SIG-M5 (cell line): ENCODE measurements around the gene PVALEF.

Source experiments
- DNase-seq: peaks from one replicate; lab custom pipeline; 2025; lab: John Stamatoyannopoulos, UW

Gene PVALEF

DNA sequence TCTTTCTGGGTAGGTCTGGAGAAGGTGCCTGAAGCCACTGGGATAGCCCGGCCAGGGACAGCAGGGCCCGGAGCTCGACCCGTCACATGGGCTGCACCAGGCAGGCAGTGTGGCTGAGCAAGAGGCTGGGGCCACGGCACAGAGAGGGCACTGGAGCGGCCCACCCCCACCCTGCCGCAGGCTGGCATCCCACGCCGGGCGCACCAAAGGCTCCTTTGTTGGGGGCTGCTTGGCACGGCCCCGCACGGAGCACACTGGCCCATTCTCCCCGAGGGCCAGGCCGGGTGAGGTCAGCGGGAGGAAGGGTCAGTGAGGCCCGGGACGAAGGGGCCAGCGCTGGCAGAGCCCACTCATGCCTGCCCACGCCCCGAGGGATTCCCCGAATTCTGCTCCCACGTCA lies 36.5 kb upstream of the PVALEF start:
- no peak for DNase-seq

DNA sequence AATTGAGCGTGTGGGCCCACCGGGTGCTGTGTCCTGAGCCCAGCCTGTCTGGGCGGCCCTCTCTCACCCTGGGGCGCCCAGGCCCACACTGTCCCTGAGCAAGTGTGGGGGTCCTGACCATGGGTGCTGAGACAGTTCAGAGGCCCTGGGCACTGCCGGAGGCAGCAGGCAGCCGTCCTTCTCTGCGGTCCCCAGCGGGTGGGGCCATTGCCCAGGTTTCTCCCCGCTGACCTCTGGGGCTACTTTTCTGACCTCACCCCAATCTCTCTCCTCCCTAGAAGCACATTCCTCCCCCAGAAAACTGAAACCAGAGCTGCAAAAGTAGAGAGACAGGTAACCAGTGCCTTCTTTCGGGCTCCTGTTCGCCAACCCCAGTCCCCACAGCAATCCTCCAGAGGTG lies 36.0 kb upstream of the PVALEF start:
- DNase-seq, result no peak

DNA sequence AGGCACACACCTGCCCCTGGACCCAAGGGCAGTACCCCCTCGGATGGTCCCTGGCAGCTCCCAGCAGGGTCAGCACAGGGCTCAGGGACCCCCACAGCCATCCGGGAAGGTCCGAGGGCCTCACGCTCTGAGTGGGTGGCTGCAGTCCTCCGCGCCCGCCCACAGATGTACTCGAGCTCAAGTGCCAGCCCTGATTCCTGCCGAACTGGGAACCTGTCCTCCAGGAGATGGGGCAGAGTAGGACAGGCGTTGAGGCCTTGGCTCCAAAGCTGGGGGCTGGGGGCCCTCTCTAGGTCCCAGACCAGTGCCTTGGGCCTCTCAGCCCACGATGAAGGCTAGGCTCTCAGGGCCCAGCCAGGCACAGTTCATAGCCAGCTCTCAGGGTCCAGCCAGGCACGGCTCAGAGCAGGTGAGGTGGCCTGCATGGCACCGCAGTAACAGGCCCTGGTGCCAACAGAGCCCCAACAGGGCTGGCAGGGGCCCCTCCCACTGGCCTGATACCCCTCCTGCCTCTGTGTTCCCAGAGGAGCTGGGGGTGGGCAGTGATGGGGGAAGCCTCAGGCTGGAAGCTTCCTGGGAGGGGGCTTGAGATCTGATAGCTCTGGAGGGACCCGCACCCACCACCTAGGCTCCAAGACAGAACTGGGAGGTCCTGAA lies 35.5 kb upstream of the PVALEF start:
- no peak for DNase-seq

DNA sequence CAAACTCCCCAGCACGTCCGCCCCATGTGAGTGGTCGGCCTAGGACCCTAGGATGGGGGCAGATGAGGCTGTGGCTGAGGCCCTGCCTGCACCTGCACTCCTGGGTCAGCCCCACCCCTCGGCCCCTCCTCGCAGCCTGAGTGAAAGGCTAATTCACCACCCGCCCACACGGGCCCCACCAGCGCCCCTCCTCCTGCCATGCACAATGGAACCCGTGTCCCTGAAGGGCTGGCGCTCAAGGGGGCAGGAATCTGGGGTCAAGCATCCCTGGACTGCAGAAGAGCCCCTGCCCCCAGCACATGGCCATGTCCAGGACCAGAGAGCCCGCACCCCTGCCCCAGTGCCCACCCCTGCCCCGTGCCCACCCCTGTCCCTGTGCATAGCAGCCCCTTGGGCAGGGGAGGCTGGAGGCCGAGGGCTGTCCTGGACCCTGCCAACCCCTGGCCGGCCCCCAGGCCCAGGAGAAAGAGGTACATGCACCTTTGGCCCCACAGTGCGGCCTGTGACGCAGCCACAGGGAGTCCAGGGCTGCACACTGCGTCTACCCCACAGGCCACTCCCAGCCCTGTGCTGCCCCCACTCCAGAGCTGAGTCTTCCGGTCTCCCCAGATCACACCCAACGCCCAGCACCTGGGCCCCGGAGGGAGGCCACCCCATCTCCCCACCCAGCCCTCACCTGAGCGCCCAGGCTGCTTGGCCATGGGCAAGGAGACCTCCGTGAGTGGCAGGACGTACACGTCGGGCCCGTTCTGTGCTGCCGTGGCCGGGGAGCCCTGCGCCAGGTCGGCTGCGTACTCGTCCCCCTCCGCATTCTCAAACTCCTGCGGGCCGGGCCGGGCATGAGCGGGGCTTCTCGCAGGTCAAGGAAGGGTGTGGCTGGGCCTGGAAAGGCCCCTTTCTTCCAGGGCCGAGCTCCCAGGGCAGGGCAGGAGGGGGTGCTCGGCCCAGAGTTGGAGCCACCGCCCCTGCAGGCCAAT lies 34.6 kb upstream of the PVALEF start:
- no peak for DNase-seq

DNA sequence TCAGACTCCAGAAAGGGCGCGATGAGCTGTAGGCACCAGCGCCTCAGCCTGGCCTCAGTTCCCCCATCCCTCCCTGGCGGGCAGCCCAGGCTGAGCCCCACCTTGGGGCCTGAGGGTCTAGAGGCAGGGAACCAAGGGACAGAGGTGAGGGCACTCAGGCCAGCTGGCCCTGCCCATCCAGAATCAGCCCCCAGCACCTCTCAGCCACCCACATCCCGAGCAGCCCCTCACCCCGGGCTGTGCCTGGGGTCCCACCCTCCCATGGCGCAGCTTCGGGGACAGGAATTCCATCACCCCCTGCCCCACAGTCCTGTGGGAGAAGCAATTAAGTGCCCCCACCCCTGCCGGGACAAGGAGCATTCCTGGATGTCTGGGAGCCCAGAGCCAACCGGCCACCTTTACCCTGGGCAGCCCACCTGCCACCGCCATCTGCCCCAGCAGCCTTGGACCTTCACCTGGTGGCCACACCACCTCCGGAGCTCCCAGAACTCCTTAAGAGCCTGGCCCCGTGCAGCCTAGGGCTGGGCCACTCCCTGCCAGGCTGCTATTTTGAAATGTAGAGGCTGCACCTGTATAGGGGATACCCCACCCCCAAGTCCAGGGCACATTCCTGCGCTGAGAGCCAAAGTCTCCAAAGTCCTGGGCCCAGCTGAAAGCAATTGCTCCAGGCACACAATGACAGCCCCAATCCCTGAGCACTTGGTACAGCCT lies 33.7 kb upstream of the PVALEF start:
- DNase-seq, result no peak

DNA sequence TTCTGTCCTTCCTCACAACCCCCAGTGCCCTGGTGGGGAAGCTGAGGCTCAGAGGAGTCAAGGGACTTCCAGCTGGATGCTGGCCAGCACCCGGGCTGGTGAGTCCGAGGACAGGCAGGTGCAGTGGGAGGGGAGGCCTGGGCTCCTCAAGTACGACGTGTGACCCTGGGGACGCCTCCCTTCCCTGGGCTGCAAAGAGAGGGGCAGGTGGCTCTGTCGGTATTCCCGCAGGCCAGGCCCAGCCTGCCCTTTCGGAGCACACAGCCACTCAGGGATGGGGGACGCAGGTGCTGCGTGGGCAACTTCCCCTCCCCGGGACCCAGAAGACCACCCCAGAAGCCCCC lies 33.1 kb upstream of the PVALEF start:
- no peak for DNase-seq

DNA sequence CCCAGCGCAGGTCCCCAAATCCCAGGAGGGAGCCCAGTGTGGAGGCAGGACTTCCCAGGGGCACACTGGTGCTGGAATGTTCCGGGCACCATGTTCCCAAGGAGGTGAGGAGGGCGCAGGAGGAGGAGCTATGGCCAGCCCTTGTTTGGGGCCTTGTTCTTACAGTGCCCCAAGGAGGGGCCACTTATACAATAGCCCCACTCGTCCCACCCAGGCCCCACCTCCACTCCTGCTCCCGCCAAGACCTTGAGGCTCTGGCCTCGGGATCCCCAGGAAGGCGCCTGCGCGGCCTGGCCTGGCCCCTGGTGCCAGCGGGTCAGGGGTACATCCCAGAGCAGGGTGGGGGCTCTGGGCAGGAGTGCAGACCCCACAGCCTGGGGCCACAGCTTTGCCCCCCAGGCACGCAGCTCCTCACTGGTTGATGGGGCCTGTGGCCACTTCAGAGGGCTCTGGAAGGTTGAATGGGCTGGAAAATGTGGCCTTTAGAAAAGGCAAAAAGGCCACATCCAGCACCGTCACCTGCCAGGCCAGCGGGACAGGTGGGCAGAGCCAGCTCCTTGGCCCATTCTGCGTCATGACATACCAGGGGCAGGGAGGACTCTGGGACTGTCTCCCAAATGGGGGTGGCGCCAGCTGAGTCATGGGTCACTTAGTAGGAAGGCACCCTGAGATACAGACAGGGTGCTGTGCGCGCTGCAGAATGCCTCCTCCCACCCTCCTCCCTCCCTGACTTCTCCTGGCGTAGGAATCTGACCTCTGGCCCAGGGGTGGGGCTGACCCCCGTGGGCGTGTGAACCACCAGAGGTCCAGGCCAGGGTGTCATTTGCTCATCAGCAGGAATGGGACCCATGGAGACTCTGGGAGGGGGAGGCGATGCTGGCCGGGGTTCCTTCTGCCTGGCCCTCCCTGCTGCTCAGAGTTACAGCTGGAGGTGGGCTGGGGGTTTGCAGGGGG lies 32.3 kb upstream of the PVALEF start:
- DNase-seq, result no peak

DNA sequence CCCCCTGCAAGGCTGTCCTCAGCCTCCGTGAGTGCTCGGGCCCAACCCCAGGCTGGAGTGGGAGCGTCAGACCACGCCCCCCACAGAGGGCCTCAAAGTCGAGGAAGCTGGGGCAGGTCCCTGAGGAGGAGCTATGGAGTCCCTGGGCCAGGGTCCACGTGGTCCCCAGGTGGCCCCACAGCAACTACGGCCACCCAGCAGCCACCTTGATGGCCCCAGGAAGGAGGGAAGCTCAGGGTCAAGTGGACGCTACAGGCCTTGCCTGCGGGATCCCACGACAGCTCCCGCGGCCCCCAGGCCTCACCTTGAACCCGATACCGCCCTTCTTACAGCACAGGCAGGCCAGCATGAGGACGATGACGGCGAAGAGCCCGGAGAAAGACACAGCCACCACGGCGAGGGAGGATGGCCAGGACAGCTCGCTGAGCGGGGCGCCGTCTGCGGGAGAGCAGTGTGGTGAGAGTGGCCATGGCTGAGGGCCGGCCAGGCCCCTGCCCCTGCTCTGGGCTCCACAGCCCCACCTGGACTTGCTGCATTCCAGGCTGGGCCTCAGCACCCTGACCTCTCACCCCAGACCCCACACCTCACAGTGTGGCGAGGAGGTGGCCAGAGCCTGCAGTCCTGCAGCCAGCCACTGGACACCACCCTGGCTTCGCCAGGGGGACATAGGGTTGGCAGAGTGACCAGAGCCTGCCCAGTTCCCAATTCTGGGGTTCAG lies 31.1 kb upstream of the PVALEF start:
- DNase-seq, result no peak

DNA sequence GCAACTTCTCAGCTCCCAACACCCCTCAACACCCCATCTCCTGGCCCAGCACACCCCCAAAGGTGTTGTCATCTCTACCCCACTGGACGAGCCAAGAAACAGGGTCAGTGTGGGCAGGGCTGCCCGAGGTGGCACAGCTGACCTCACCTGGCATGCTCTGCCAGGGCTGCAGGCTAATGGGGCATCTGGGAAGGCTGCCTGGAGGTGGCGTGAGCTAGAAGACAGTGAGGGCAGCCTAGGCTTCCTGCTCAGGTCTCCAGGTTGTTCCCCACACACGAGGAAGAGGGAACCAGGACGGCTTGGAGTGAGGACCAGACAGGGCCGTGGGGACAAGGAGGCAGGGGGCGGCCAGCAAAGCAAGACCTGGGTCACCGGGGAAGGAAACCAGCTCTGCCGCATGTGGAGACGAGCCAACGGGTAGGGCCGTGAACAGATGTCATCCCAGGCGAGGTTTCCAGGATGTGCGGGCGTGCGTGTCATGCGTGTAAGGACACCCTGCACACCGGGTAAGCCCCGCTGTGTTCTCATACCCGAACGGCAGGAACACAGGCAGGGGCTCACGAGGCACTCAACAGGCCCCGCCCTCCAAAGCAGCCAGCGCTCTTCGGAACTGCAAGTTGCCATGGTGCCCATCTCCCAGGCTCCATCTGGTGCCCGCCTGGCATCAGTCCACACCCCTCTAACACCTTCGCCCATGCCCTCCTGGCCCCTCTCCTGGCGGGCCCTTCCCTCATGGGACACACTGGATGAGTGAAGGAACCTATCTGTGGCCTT lies 29.6 kb upstream of the PVALEF start:
- DNase-seq, result no peak

DNA sequence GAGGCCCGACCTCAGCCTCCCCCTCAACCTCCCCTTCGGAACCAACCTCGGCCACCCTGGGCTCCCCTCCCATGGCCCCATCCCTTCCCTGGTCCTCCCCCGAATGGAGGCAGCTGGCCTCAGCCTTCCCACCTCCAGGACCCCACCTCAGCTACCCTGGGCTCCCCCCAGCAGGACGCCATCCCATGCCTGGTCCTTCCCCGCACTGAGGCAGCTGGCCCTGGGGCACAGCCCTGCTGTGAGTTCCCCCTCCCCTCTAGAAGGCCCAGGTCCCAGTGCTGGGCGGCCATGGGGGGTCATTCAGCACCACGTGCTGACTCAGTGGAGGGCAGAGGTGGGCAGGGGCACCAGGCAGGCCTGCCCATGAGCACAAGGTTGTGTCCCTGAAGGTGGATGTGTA lies 28.9 kb upstream of the PVALEF start:
- DNase-seq, result no peak

DNA sequence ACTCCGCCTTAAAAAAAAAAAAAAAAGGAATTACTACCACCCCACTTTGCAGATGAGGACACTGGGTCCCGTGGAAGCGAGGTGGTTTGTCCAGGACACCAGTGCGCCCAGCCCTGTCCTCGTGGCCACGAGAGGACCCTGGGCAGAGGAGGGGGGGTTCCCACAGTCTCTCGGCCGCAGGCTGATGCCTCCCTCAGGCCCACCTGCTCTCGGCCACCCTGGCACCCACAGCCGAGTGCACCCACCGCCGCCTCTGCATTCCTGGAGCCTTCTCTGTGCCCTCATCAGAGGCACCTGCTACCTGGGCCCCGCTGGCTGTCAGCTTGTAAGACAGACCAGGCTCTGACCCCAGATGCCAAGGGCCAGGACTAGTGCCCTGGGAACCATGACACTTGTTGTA lies 28.1 kb upstream of the PVALEF start:
- no peak for DNase-seq

DNA sequence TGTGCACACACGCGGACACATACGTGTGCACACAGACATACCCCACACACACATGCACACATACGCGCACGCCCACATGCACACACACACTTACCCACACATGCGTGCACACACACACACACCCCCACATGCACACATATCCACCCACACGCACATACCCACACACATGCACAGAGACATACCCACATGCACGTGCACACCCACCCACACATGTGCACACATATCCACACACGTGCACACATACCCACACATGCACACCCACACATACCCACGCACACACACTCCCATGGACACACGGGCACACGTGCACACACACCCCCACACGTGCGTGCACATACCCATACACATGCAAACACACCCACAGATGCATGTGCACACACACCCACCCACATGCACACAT lies 27.2 kb upstream of the PVALEF start:
- no peak for DNase-seq

DNA sequence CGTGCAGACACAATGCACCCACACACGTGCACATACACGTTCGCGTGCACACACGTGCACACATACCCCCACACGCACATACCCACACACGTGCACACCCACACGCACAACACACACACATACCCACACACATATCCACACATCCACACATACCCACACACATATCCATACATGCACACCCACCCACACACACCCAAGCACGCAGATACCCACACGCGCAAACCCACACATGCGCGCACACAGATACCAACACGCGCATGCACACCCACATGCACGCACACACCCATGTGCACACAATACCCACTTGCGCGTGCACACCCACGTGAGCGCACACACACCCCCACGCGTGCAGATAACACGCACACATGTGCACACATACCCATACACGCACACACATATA lies 26.8 kb upstream of the PVALEF start:
- no peak for DNase-seq

DNA sequence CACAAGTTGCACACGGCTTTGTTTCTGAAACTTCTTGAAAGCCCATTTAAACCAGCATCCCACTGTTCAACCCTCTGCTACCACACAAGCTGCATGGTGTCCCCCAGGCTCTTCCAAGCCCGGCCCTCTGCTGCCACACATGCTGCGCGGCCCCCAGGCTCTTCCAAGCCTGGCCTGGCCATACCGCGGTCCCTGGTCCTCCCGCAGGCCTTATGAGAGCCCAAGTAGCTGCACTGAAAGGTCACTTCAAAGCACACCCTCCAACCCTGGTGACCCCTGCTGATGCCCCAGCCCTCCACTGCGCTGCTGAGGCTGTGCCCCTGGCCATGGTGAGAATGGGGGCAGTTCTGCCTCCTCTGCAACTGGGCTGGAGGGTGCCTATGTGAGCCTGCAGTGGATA lies 25.9 kb upstream of the PVALEF start:
- DNase-seq, result no peak

DNA sequence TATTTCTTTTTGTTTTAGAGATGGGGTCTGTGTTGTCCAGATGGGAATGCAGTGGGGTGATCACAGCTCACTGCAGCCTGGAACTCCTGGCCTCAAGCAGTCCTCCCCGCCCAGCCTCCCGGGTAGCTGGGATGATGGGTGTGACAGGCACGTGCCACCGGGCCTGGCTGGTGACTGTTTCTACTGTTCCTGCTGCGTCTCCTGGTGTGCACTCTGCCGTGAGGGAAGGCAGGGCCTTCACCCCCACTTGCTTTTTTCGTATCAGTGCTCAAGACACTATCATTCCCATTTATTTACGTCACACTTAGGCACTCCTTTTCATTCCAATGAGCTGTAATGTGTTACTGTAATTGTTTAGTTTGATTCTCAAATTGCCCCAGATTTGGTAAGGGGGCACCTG lies 25.3 kb upstream of the PVALEF start:
- no peak for DNase-seq

DNA sequence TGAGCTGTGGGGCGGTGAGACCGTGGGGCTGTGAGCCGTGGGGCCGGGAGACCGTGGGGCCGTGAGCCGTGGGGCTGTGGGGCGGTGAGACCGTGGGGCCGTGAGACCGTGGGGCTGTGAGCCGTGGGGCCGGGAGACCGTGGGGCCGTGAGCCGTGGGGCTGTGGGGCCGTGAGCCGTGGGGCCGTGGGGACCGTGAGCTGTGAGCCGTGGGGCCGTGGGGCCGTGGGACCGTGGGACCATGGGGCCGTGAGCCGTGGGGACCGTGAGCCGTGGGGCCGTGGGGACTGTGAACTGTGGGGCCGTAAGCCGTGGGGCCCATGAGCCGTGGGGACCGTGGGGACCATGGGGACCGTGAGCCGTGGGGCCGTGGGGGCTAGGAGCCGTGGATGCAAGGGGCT lies 24.6 kb upstream of the PVALEF start:
- DNase-seq, result no peak

DNA sequence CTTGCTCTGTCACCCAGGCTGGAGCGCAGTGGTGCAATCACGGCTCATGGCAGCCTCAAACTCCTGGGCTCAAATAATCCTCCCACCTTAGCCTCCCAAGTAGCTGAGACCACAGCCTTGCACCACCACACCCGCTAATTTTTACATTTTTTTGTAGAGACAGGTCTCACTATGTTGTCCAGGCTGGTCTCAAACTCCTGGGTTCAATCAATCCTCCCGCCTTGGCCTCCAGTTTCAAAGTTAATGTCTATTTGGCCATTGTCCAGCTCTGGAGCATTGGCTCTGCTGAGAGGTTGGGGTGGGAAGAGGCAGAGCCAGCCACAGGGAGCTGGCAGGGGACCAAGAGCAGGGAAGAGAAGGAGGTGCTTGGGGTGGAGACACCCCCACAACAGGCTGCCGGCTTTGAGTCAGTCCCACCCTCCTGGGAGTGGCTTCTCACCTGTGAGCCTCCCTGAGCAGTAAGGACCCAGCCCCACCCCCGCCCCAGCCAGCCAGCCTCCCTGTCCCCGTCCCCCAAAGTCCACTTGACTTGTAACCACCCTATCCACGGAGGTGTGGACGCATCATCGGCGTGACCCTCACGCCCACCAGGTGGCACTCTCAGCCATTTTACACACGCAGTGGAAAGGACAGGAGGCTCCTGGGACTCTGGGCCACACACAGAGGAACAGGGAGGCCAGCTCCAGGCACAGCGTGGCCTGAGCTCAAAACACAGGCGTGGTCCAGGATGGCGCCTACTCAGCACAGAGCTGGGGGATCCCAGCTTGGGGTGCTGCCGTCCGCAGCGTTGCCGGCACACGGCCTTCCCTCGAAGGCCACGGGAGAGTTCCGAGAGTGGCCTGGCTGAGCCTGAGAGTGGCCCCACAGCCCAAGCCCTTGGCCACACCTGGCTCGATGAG lies 22.8 kb upstream of the PVALEF start:
- no peak for DNase-seq

DNA sequence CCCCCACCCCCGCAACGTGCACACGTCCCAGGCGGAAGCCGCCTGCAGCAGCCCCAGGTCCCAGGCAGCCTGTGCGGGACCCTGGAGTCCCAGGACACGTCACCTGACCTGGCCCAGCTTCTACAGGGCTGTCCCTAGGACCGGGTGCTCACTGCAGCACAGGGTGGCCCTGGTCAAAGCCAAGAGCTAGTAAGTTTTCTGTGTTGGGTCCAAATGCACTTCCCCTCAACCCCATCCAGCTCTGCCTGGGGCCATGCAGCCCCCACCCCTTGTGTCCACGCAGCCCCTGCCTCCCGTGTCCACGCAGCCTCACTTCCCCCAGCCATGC lies 22.1 kb upstream of the PVALEF start:
- no peak for DNase-seq

DNA sequence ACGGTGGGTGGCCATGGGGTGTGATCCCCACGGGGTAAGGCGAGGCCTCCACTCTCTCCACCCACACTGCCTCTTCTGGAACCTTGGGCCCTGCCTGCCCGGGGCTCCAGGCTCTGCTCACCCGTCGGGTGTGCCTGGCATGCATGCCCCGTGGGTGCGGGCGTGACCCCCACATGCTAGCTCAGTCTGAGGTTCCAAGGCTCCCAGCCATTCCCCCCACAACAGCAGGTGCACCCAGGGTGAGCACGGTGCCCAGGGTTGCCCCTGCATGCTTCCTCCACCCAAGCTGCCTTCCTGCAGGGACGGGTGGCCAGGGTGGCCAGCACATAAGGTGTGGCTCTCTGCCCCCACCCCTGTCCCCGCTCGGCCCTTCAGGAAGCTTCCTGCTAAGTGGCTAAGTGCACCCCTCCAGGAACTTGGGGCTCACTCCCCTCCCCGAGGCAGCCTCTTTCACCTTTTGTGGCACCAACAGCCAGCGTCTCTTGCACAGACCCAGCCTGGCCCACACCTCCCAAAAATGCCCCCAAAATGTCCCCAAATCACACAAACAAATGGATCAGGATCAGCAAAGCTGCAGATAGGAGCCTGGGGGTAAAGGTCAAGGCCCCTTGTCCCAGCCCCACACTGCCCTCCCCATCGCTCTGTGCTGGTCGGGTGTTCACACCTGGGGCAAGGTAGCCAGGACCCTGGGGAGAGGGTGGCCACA lies 21.4 kb upstream of the PVALEF start:
- no peak for DNase-seq
